ACHN (cell line): Measurements from ENCODE around the gene PTPRE.

Experiments
- DNase-seq: peaks from one replicate; pipeline ENCODE4 v3.0.0-alpha.2; 2015
- in situ Hi-C: cut with HindIII; loops from 2 replicates; pipeline ENCODE4 v1.10.0; 2017; ENCODE audit warnings: low sequenced_read_pairs, low pct_ligation_motif_present, low pct_unique_long_range_greater_than_20kb

The PTPRE gene

GRCh38 chr10:128056303-128057050 lies 149.6 kb downstream of the PTPRE start:
- in situ Hi-C loops: no loop called here
- DNase-seq: no peak

- DNase-seq: no peak
- in situ Hi-C loops: no loop called here
Measured at GRCh38 chr10:128058106-128058749, 151.3 kb downstream of the PTPRE start.

GRCh38 chr10:128058750-128059134 lies 151.8 kb downstream of the PTPRE start:
- DNase-seq: no peak
- in situ Hi-C loops: no loop called here

GRCh38 chr10:128059266-128059981 lies 152.5 kb downstream of the PTPRE start:
- DNase-seq: no peak
- in situ Hi-C loops: no loop called here

GRCh38 chr10:128059982-128060293 lies 153.0 kb downstream of the PTPRE start:
- DNase-seq: no peak
- in situ Hi-C loops: no loop called here

GRCh38 chr10:128060341-128061250 lies 153.7 kb downstream of the PTPRE start:
- in situ Hi-C loops: no loop called here

GRCh38 chr10:128061306-128062300 lies 154.7 kb downstream of the PTPRE start:
- in situ Hi-C loops: no loop called here
- no peak for DNase-seq

More at GRCh38 chr10:128060341-128061250, 153.7 kb downstream of the PTPRE start:
- no peak for DNase-seq

GRCh38 chr10:128062331-128062880 lies 155.5 kb downstream of the PTPRE start:
- DNase-seq: no peak
- in situ Hi-C loops: no loop called here

GRCh38 chr10:128062881-128063563 lies 156.1 kb downstream of the PTPRE start:
- in situ Hi-C loops: no loop called here
- no peak for DNase-seq

GRCh38 chr10:128063736-128064107 lies 156.8 kb downstream of the PTPRE start:
- DNase-seq: no peak
- in situ Hi-C loops: no loop called here

GRCh38 chr10:128064108-128064969 lies 157.4 kb downstream of the PTPRE start:
- no peak for DNase-seq
- in situ Hi-C loops: no loop called here

GRCh38 chr10:128064970-128065580 lies 158.2 kb downstream of the PTPRE start:
- DNase-seq: no peak
- in situ Hi-C loops: no loop called here

GRCh38 chr10:128065881-128066534 lies 159.1 kb downstream of the PTPRE start:
- in situ Hi-C loops: no loop called here
- no peak for DNase-seq

- in situ Hi-C loops: no loop called here
- no peak for DNase-seq
Measured at GRCh38 chr10:128066870-128067382, 160.0 kb downstream of the PTPRE start.
